Hepatocyte (in vitro differentiated cells): ENCODE measurements around the gene PCDHB7.

Experiments used
- EZH2 ChIP-seq: fragments of 200-600 bp; sonication (generic); IDR thresholded peaks from 2 replicates; pipeline ENCODE4 v1.6.1; 2016; ENCODE audit warnings: antibody characterized with exemption, mild to moderate bottlenecking, borderline replicate concordance
- EZH2phosphoT487 ChIP-seq: fragments of 200-600 bp; sonication (generic); IDR thresholded peaks from one replicate; pipeline ENCODE4 v1.6.1; 2018; ENCODE audit warnings: antibody characterized with exemption, mild to moderate bottlenecking, low read depth, moderate library complexity; ENCODE audit not compliant: unreplicated experiment, severe bottlenecking
- TF ChIP-seq, protein P1 (sequence below): fragments of 200-600 bp; sonication (generic); IDR thresholded peaks from 2 replicates; pipeline ENCODE4 v1.5.1; 2016; ENCODE audit warnings: antibody characterized with exemption, mild to moderate bottlenecking; ENCODE audit not compliant: poor library complexity

GRCh38 chr5:141149812-141150211, 22.6 kb upstream of the PCDHB7 start, which contains the start of gene PCDHB6:
- TF ChIP-seq, protein P1, sequence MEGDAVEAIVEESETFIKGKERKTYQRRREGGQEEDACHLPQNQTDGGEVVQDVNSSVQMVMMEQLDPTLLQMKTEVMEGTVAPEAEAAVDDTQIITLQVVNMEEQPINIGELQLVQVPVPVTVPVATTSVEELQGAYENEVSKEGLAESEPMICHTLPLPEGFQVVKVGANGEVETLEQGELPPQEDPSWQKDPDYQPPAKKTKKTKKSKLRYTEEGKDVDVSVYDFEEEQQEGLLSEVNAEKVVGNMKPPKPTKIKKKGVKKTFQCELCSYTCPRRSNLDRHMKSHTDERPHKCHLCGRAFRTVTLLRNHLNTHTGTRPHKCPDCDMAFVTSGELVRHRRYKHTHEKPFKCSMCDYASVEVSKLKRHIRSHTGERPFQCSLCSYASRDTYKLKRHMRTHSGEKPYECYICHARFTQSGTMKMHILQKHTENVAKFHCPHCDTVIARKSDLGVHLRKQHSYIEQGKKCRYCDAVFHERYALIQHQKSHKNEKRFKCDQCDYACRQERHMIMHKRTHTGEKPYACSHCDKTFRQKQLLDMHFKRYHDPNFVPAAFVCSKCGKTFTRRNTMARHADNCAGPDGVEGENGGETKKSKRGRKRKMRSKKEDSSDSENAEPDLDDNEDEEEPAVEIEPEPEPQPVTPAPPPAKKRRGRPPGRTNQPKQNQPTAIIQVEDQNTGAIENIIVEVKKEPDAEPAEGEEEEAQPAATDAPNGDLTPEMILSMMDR: no peak
- no peak for TF ChIP-seq EZH2
- no peak for TF ChIP-seq EZH2phosphoT487
